OCI-LY7 (cell line): ENCODE data around the gene SDHAF2. TPM values are rescaled to one million over a fixed set of nuclear protein-coding genes. Genes with fewer than 3 reads are reported as not detected.

Experiments used
- BruUV-seq: library from RNA; stranded (reverse); fragments of 400-500 nt; replicated peaks from 2 replicates; lab custom pipeline; 2021; lab: Mats Ljungman, UMichigan
- CTCF ChIA-PET: fragments of 300-600 bp; sonication (Branson Sonifier 250); formaldehyde crosslinking; loops from one replicate; lab custom pipeline; 2022; ENCODE audit warnings: antibody characterized with exemption; ENCODE audit not compliant: unreplicated experiment; lab: Charles Lee
- POLR2A ChIA-PET: fragments of 300-600 bp; sonication (Branson Sonifier 250); formaldehyde crosslinking; loops from one replicate; lab custom pipeline; 2022; ENCODE audit warnings: antibody characterized with exemption; lab: Charles Lee
- DNase-seq: peaks from one replicate; pipeline ENCODE4 v3.0.0-alpha.2; 2015; ENCODE audit warnings: low spot score
- H2AFZ ChIP-seq: fragments of 200-600 bp; sonication (generic), shearing (Covaris generic); 2 replicates; pipeline ENCODE4 v1.6.1; 2014; ENCODE audit warnings: mild to moderate bottlenecking, antibody characterized with exemption, low read length, moderate library complexity
- H3K27ac ChIP-seq: fragments of 200-600 bp; sonication (generic); 2 replicates; pipeline ENCODE4 v1.5.1; 2014; ENCODE audit warnings: mixed run types, low read depth, mild to moderate bottlenecking, moderate library complexity, low read length, inconsistent platforms; ENCODE audit not compliant: poor library complexity, severe bottlenecking
- H3K36me3 ChIP-seq: fragments of 200-600 bp; sonication (generic); 2 replicates; pipeline ENCODE4 v1.6.1; 2014; ENCODE audit warnings: mild to moderate bottlenecking, antibody characterized with exemption, low read length, moderate library complexity, mixed read lengths; ENCODE audit not compliant: insufficient read depth
- H3K4me1 ChIP-seq: fragments of 200-600 bp; sonication (generic); 2 replicates; pipeline ENCODE4 v1.5.1; 2014; ENCODE audit warnings: mild to moderate bottlenecking, low read length; ENCODE audit not compliant: insufficient read depth, poor library complexity, severe bottlenecking
- H3K4me2 ChIP-seq: fragments of 200-600 bp; sonication (generic); 2 replicates; pipeline ENCODE4 v1.6.1; 2014; ENCODE audit warnings: mild to moderate bottlenecking, low read length
- H3K4me3 ChIP-seq: fragments of 200-600 bp; sonication (generic); 2 replicates; pipeline ENCODE4 v1.5.1; 2014; ENCODE audit warnings: mild to moderate bottlenecking, low read depth, low read length; ENCODE audit not compliant: poor library complexity, severe bottlenecking
- H3K79me2 ChIP-seq: fragments of 200-600 bp; sonication (generic); 2 replicates; pipeline ENCODE4 v1.6.1; 2016; ENCODE audit warnings: low read depth, mild to moderate bottlenecking, low read length, moderate library complexity, mixed read lengths; ENCODE audit not compliant: insufficient read depth
- H3K9me2 ChIP-seq: fragments of 200-600 bp; sonication (generic); 2 replicates; pipeline ENCODE4 v1.6.1; 2016; ENCODE audit warnings: mild to moderate bottlenecking, low read length, mixed read lengths; ENCODE audit not compliant: insufficient read depth
- H3K9me3 ChIP-seq: fragments of 200-600 bp; sonication (generic); 2 replicates; pipeline ENCODE4 v1.6.1; 2014; ENCODE audit warnings: mild to moderate bottlenecking, mixed run types, low read length, mixed read lengths
- H4K20me1 ChIP-seq: fragments of 200-600 bp; sonication (generic); 2 replicates; pipeline ENCODE4 v1.6.1; 2014; ENCODE audit warnings: mild to moderate bottlenecking, antibody characterized with exemption, low read length, moderate library complexity, mixed read lengths; ENCODE audit not compliant: insufficient read depth
- EZH2phosphoT487 ChIP-seq: fragments of 200-600 bp; sonication (generic); IDR thresholded peaks from 2 replicates; pipeline ENCODE4 v1.6.1; 2018; ENCODE audit warnings: low read depth, borderline replicate concordance, mild to moderate bottlenecking, mixed run types, antibody characterized with exemption, low read length, moderate library complexity, mixed read lengths
- intact Hi-C: fragments of 100-400 bp; cut with micrococcal nuclease; formaldehyde crosslinking; loops from one replicate; pipeline ENCODE4 v1.10.0; 2022; ENCODE audit not compliant: unreplicated experiment
- total RNA-seq, 2 experiments: library from RNA; depleted of rRNA in 1 of 2; stranded (reverse); fragments of >200 nt in 1 of 2; shearing (Covaris generic) in 1 of 2; gene quantifications; 2 replicates each; pipeline ENCODE4 v1.2.3, GENCODE V29; 2014 to 2022
- TF ChIP-seq, protein P1 (sequence below): fragments of 200-600 bp; sonication (generic); conservative IDR thresholded peaks from 2 replicates; pipeline ENCODE4 v1.5.1; 2014; ENCODE audit warnings: mild to moderate bottlenecking, antibody characterized with exemption, low read length, moderate library complexity, mixed read lengths

Gene SDHAF2
- total RNA-seq, 2 experiments from 2014 or later: 28.0 to 40.6 TPM

DNA sequence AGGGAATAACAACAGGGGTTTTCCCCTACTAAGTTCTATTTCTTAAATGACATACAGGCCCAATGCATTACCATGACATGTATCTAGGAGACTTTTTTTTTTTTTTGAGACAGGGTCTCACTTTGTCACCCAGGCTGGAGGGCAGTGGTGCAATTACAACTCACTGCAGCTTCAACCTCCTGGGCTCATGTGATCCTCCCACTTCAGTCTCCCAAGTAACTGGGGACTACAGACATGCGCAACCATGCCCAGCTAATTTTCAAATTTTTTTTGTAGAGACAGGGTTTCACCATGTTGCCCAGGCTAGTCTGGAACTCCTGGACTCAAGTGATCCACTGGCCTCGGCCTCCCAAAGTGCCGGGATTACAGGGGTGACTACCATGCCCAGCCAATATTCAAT, 7.7 kb upstream of the SDHAF2 start:
- CTCF ChIA-PET: no interaction called here
- Histone ChIP-seq H4K20me1 (peaks cover 19% of the 10 kb centered on the region), H3K4me2 (no peak overlapping the region), H3K9me3 (no peaks in the 10 kb centered on the region), H3K36me3 (peaks cover 100% of the 10 kb centered on the region), H3K79me2 (peaks cover 74% of the 10 kb centered on the region), H3K9me2 (no peaks in the 10 kb centered on the region), H3K27ac (no peak overlapping the region), H3K4me1 (peaks cover 4% of the 10 kb centered on the region), H2AFZ (no peak overlapping the region), H3K4me3 (no peak overlapping the region)
- no peak for TF ChIP-seq EZH2phosphoT487
- TF ChIP-seq, protein P1, sequence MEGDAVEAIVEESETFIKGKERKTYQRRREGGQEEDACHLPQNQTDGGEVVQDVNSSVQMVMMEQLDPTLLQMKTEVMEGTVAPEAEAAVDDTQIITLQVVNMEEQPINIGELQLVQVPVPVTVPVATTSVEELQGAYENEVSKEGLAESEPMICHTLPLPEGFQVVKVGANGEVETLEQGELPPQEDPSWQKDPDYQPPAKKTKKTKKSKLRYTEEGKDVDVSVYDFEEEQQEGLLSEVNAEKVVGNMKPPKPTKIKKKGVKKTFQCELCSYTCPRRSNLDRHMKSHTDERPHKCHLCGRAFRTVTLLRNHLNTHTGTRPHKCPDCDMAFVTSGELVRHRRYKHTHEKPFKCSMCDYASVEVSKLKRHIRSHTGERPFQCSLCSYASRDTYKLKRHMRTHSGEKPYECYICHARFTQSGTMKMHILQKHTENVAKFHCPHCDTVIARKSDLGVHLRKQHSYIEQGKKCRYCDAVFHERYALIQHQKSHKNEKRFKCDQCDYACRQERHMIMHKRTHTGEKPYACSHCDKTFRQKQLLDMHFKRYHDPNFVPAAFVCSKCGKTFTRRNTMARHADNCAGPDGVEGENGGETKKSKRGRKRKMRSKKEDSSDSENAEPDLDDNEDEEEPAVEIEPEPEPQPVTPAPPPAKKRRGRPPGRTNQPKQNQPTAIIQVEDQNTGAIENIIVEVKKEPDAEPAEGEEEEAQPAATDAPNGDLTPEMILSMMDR: no peak
- no peak for DNase-seq
- intact Hi-C loops: no loop called here
- BruUV-seq: no TSS peak
- POLR2A ChIA-PET: interaction anchor here (0.7 to 0.9 kb wide), 2 partner anchors 8 to 66 kb away, joined by 4 to 6 read pairs; no protein-coding TSS in a partner anchor

DNA sequence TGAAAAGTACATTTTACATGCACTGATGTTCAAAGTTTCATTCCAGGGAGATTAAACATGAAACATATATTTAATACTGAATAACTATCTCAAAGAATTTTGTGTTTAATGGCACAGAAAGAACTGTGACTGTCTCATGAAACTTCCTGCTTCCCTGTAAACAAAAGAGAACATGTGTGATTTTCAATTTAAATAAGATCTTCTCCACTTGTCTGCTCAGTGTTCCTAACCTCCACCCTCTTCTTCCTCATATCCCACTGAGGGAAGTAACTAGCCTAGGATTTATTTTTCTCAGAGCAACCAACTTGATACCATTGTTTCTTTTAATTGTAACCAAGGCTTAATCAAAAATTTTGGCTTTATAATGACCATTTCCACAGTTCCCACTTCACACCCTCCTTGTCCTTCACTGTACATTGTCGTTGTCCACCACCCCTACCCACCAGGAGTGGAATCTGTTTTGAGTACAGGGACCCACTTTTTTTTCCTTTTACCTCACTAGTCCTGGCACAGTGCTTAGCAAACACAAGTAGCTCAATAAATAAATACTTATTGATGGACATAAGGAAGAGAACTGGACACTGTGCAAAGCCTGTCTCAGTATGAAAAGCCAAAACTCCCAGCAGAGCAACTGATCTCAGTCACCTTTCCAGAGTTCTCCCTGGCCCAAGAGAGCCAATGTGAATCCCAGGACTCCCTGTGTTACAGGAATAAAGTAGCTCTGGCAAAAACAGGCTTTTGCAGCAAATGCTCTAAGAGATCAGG, 4.4 kb upstream of the SDHAF2 start:
- no peak for DNase-seq
- intact Hi-C loops: loop anchor here (5.0 kb wide), 2 partner anchors 63 to 93 kb away; partner anchors contain the start of genes CYB561A3, DDB1, TKFC and TMEM138
- no peak overlapping the region for H2AFZ ChIP-seq
- no peak overlapping the region for H3K4me3 ChIP-seq
- no peak overlapping the region for H3K27ac ChIP-seq
- BruUV-seq: no TSS peak
- CTCF ChIA-PET: interaction anchor here (0.5 kb wide), 1 partner anchor 27 kb away, joined by 3 read pairs; no protein-coding TSS in a partner anchor
- TF ChIP-seq EZH2phosphoT487: no peak
- TF ChIP-seq, protein P1: no peak
- H4K20me1 ChIP-seq: peaks cover 30% of the 10 kb centered on the region
- H3K9me2 ChIP-seq: no peaks in the 10 kb centered on the region
- H3K36me3 ChIP-seq: peaks cover 85% of the 10 kb centered on the region
- peaks cover 86% of the 10 kb centered on the region for H3K79me2 ChIP-seq
- POLR2A ChIA-PET: interaction anchor here (0.9 to 1.0 kb wide), 3 partner anchors 8 to 98 kb away, joined by 3 read pairs; no protein-coding TSS in a partner anchor
- peak overlapping the region; percentile 10; the same call in 1 of the 2 replicates for H3K4me2 ChIP-seq
- peaks cover 18% of the 10 kb centered on the region for H3K4me1 ChIP-seq
- no peaks in the 10 kb centered on the region for H3K9me3 ChIP-seq
